Measurements from ENCODE around the gene PADI3. TPM values are rescaled to one million over a fixed set of nuclear protein-coding genes. Genes with fewer than 3 reads are reported as not detected.

Gene PADI3
- total RNA-seq, 4 donors from 2014 or later, result 2.4 to 11.2 (median 2.7) TPM; not detected in 1

GRCh38 chr1:17274186-17275170, 25.6 kb downstream of the PADI3 start:
- DNase-seq (ENCODE audit: low spot score in 2 of 2), result no peak
- Histone ChIP-seq H3K4me3 (no peak overlapping the region), H3K9me3 (no peaks in the 10 kb centered on the region), H3K27me3 (peaks cover 18% of the 10 kb centered on the region), H3K4me1 (peaks cover 13% of the 10 kb centered on the region), H3K36me3 (no peaks in the 10 kb centered on the region), H3K27ac (no peak overlapping the region)
- TF ChIP-seq CTCF (IDR thresholded peaks at IDR 0.05), result peak in 1 of 2 donors; percentile 37
- no peak for TF ChIP-seq POLR2AphosphoS5 (IDR thresholded peaks at IDR 0.05)
- 68% methylated on average over 11 of the region's 15 CpGs for WGBS

GRCh38 chr1:17276568-17276967, 27.7 kb downstream of the PADI3 start:
- Histone ChIP-seq H3K9me3 (no peaks in the 10 kb centered on the region), H3K27ac (no peak overlapping the region), H3K4me1 (peaks cover 16% of the 10 kb centered on the region), H3K4me3 (no peak overlapping the region), H3K36me3 (no peaks in the 10 kb centered on the region), H3K27me3 (peaks cover 24% of the 10 kb centered on the region)
- TF ChIP-seq CTCF (IDR thresholded peaks at IDR 0.05) (no peak), POLR2AphosphoS5 (IDR thresholded peaks at IDR 0.05) (no peak), POLR2A (IDR thresholded peaks at IDR 0.05) (no peak), EP300 (IDR thresholded peaks at IDR 0.05) (no peak)
- WGBS, result 31% methylated on average over 5 of the region's 11 CpGs
- no peak for DNase-seq (ENCODE audit: low spot score in 2 of 2)

GRCh38 chr1:17277511-17278159, 28.7 kb downstream of the PADI3 start:
- H3K27me3 ChIP-seq, result peaks cover 27% of the 10 kb centered on the region

GRCh38 chr1:17278996-17279830, 30.3 kb downstream of the PADI3 start:
- H3K4me3 ChIP-seq, result no peak overlapping the region
- H3K27ac ChIP-seq, result no peak overlapping the region
- no peak for DNase-seq (ENCODE audit: low spot score in 2 of 2)
- peaks cover 38% of the 10 kb centered on the region for H3K27me3 ChIP-seq
- H3K36me3 ChIP-seq, result no peaks in the 10 kb centered on the region
- TF ChIP-seq POLR2AphosphoS5 (IDR thresholded peaks at IDR 0.05) (no peak), POLR2A (IDR thresholded peaks at IDR 0.05) (no peak), EP300 (IDR thresholded peaks at IDR 0.05) (no peak), CTCF (IDR thresholded peaks at IDR 0.05) (no peak)
- H3K9me3 ChIP-seq, result no peaks in the 10 kb centered on the region
- WGBS, result 91% methylated on average over 9 of the region's 14 CpGs
- H3K4me1 ChIP-seq, result peaks cover 13% of the 10 kb centered on the region

More at GRCh38 chr1:17277511-17278159, 28.7 kb downstream of the PADI3 start:
- 92% methylated on average over 5 of the region's 8 CpGs for WGBS
- no peak overlapping the region for H3K27ac ChIP-seq
- TF ChIP-seq CTCF (IDR thresholded peaks at IDR 0.05), result no peak
- no peak for TF ChIP-seq POLR2A (IDR thresholded peaks at IDR 0.05)
- TF ChIP-seq POLR2AphosphoS5 (IDR thresholded peaks at IDR 0.05), result no peak
- no peak for TF ChIP-seq EP300 (IDR thresholded peaks at IDR 0.05)
- no peak for DNase-seq (ENCODE audit: low spot score in 2 of 2)
- peaks cover 18% of the 10 kb centered on the region for H3K4me1 ChIP-seq
- H3K9me3 ChIP-seq, result no peaks in the 10 kb centered on the region
- H3K4me3 ChIP-seq, result no peak overlapping the region
- no peaks in the 10 kb centered on the region for H3K36me3 ChIP-seq
